ENCODE data around the gene SLC1A2.

The SLC1A2 gene

DNA sequence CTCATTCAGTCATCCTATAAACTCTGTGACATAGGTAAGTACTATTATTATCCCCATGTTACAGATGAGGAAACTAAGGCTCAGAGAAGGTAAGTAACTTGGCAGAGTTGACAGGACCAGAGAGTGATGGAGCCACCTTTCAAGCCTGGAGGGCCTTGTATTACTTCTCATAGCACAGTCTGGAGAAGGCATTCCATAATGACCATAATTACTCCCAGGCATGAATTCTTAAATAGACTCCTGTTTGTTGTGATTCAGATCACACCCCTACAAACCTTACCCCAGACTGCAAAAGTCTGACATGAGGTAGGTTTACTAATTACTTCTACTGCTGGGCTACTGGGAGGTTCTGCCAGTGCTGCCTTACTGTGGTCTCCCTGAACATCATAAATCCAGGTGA is 203.4 kb downstream of the SLC1A2 start:
- no peak for ATAC-seq

DNA sequence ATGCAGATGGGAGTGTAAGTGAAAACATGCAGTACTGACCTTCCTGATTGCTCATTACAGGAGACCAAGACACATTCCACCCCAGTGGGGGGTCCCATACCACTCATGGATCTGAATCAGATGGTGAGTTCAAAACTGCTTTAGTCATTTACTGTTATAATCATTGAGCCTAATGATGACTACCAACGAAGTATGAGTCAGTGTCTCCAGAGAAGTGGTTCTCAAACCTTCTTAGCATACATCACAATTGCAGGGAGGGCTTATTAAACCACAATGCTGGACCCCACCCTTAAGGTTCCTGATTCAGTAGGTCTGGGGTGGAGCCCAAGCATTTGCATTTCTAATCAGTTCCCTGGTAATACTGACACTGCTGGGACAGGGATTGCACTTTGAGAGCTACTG is 204.6 kb downstream of the SLC1A2 start:
- ATAC-seq: peak; percentile 71

More for the DNA sequence above, 203.4 kb downstream of the SLC1A2 start:
- TF ChIP-seq ZFP30 (CRISPR knock-in tag; IDR thresholded peaks at IDR 0.05): no peak
- no peak for TF ChIP-seq ZC3H10 (CRISPR knock-in tag; IDR thresholded peaks at IDR 0.05)
- no peak for TF ChIP-seq RARB (CRISPR knock-in tag; IDR thresholded peaks at IDR 0.05)
- no peak for TF ChIP-seq ZFP3 (CRISPR knock-in tag; IDR thresholded peaks at IDR 0.05)
- TF ChIP-seq ESRRG (CRISPR knock-in tag; IDR thresholded peaks at IDR 0.05): no peak
- TF ChIP-seq GLIS3 (CRISPR knock-in tag; IDR thresholded peaks at IDR 0.05): no peak

DNA sequence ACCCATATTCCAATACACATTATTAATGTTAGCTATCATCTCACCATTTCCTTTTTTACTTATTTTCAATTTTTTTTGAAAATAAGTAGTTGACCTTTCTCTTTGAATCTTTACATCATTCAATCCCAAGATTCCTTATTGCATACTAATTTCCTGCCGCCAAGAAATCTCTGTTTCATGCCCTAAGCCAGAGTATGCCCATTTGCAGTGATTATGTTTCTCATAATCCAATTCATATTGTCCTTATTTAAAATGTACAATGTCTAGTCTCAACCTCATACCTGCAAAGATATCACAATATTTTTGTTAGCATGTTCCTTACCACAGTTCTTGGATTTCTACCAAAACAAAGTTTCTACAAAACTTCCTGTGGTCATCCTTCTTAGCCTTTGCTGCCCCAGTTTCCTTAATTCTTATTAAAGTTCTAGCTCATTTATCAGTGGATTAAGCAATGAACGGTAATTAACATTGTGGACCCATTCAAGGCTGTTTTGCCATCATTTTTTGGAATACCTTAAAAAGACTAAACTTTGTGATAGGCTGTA is 205.1 kb downstream of the SLC1A2 start:
- TF ChIP-seq, protein P1, sequence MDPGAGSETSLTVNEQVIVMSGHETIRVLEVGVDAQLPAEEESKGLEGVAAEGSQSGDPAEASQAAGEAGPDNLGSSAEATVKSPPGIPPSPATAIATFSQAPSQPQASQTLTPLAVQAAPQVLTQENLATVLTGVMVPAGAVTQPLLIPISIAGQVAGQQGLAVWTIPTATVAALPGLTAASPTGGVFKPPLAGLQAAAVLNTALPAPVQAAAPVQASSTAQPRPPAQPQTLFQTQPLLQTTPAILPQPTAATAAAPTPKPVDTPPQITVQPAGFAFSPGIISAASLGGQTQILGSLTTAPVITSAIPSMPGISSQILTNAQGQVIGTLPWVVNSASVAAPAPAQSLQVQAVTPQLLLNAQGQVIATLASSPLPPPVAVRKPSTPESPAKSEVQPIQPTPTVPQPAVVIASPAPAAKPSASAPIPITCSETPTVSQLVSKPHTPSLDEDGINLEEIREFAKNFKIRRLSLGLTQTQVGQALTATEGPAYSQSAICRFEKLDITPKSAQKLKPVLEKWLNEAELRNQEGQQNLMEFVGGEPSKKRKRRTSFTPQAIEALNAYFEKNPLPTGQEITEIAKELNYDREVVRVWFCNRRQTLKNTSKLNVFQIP (CRISPR knock-in tag; IDR thresholded peaks at IDR 0.05; ENCODE audit: borderline replicate concordance, low read depth): no peak
- TF ChIP-seq PPARA (CRISPR knock-in tag; IDR thresholded peaks at IDR 0.05; ENCODE audit: borderline replicate concordance) (no peak), TCF4 (CRISPR knock-in tag; IDR thresholded peaks at IDR 0.05; ENCODE audit: borderline replicate concordance) (no peak), GLIS3 (CRISPR knock-in tag; IDR thresholded peaks at IDR 0.05) (no peak), ZNF8 (CRISPR knock-in tag; IDR thresholded peaks at IDR 0.05) (no peak), RARB (CRISPR knock-in tag; IDR thresholded peaks at IDR 0.05) (no peak), BACH2 (CRISPR knock-in tag; IDR thresholded peaks at IDR 0.05; ENCODE audit: borderline replicate concordance) (no peak)
- TF ChIP-seq, protein P2, sequence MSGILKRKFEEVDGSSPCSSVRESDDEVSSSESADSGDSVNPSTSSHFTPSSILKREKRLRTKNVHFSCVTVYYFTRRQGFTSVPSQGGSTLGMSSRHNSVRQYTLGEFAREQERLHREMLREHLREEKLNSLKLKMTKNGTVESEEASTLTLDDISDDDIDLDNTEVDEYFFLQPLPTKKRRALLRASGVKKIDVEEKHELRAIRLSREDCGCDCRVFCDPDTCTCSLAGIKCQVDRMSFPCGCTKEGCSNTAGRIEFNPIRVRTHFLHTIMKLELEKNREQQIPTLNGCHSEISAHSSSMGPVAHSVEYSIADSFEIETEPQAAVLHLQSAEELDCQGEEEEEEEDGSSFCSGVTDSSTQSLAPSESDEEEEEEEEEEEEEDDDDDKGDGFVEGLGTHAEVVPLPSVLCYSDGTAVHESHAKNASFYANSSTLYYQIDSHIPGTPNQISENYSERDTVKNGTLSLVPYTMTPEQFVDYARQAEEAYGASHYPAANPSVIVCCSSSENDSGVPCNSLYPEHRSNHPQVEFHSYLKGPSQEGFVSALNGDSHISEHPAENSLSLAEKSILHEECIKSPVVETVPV (CRISPR knock-in tag; IDR thresholded peaks at IDR 0.05): no peak
- TF ChIP-seq, protein P3, sequence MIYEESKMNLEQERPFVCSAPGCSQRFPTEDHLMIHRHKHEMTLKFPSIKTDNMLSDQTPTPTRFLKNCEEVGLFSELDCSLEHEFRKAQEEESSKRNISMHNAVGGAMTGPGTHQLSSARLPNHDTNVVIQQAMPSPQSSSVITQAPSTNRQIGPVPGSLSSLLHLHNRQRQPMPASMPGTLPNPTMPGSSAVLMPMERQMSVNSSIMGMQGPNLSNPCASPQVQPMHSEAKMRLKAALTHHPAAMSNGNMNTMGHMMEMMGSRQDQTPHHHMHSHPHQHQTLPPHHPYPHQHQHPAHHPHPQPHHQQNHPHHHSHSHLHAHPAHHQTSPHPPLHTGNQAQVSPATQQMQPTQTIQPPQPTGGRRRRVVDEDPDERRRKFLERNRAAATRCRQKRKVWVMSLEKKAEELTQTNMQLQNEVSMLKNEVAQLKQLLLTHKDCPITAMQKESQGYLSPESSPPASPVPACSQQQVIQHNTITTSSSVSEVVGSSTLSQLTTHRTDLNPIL (CRISPR knock-in tag; IDR thresholded peaks at IDR 0.05; ENCODE audit: low read depth): no peak
- ATAC-seq: peak; percentile 29; the same call in 2 of the 3 replicates

More for the DNA sequence above, 204.6 kb downstream of the SLC1A2 start:
- no peak for TF ChIP-seq ZFP3 (CRISPR knock-in tag; IDR thresholded peaks at IDR 0.05)
- TF ChIP-seq, protein P2 (CRISPR knock-in tag; IDR thresholded peaks at IDR 0.05): no peak
- no peak for TF ChIP-seq ESRRG (CRISPR knock-in tag; IDR thresholded peaks at IDR 0.05)
- TF ChIP-seq, protein P4, sequence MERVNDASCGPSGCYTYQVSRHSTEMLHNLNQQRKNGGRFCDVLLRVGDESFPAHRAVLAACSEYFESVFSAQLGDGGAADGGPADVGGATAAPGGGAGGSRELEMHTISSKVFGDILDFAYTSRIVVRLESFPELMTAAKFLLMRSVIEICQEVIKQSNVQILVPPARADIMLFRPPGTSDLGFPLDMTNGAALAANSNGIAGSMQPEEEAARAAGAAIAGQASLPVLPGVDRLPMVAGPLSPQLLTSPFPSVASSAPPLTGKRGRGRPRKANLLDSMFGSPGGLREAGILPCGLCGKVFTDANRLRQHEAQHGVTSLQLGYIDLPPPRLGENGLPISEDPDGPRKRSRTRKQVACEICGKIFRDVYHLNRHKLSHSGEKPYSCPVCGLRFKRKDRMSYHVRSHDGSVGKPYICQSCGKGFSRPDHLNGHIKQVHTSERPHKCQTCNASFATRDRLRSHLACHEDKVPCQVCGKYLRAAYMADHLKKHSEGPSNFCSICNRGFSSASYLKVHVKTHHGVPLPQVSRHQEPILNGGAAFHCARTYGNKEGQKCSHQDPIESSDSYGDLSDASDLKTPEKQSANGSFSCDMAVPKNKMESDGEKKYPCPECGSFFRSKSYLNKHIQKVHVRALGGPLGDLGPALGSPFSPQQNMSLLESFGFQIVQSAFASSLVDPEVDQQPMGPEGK (CRISPR knock-in tag; IDR thresholded peaks at IDR 0.05; ENCODE audit: borderline replicate concordance): peak; percentile 95; the same call in 1 of the 2 replicates
- no peak for TF ChIP-seq ZNF70 (CRISPR knock-in tag; IDR thresholded peaks at IDR 0.05)

DNA sequence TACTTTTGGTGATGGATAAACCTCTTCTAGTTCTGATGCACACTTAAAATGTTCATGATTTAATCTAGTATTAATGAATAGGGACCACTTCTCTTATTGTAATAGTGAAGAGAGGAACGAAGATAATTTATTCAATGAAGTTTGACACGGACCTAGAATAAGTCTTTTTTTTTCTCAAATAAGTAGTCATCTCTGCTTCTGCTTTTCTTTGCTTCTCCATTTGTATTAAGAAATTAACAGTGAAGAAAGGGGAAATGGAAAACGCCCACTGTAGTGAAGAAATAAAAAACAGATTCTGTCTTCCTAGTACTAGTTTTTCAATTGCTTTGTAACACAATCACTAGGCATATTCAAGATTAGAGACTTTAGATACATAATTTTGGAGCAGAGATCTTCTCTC is 207.4 kb downstream of the SLC1A2 start:
- TF ChIP-seq ZC3H10 (CRISPR knock-in tag; IDR thresholded peaks at IDR 0.05) (no peak), ZFP3 (CRISPR knock-in tag; IDR thresholded peaks at IDR 0.05) (no peak), OSR1 (CRISPR knock-in tag; IDR thresholded peaks at IDR 0.05) (no peak), TOX (CRISPR knock-in tag; IDR thresholded peaks at IDR 0.05; ENCODE audit: borderline replicate concordance) (no peak), ZNF8 (CRISPR knock-in tag; IDR thresholded peaks at IDR 0.05) (no peak)
- TF ChIP-seq, protein P5, sequence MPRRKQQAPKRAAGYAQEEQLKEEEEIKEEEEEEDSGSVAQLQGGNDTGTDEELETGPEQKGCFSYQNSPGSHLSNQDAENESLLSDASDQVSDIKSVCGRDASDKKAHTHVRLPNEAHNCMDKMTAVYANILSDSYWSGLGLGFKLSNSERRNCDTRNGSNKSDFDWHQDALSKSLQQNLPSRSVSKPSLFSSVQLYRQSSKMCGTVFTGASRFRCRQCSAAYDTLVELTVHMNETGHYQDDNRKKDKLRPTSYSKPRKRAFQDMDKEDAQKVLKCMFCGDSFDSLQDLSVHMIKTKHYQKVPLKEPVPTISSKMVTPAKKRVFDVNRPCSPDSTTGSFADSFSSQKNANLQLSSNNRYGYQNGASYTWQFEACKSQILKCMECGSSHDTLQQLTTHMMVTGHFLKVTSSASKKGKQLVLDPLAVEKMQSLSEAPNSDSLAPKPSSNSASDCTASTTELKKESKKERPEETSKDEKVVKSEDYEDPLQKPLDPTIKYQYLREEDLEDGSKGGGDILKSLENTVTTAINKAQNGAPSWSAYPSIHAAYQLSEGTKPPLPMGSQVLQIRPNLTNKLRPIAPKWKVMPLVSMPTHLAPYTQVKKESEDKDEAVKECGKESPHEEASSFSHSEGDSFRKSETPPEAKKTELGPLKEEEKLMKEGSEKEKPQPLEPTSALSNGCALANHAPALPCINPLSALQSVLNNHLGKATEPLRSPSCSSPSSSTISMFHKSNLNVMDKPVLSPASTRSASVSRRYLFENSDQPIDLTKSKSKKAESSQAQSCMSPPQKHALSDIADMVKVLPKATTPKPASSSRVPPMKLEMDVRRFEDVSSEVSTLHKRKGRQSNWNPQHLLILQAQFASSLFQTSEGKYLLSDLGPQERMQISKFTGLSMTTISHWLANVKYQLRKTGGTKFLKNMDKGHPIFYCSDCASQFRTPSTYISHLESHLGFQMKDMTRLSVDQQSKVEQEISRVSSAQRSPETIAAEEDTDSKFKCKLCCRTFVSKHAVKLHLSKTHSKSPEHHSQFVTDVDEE (CRISPR knock-in tag; IDR thresholded peaks at IDR 0.05): no peak
- TF ChIP-seq, protein P2 (CRISPR knock-in tag; IDR thresholded peaks at IDR 0.05): no peak
- TF ChIP-seq, protein P1 (CRISPR knock-in tag; IDR thresholded peaks at IDR 0.05; ENCODE audit: borderline replicate concordance, low read depth): no peak
- ATAC-seq: no peak

All from SK-N-SH treated with all-trans-retinoic acid at 6 μM for 48 hours (cell line).